Inflammatory macrophage (primary cell): Measurements from ENCODE around the gene PREP.
"Not testable (repeated sequence)": the region's sequence is repeated elsewhere in the genome, so short reads cannot be mapped to it uniquely, and the experiment has no call there.

ENCODE experiments used
- DNase-seq, 2 donors: peaks; one replicate each; pipeline ENCODE4 v3.0.0-alpha.2; 2020 to 2022

Gene PREP

DNA sequence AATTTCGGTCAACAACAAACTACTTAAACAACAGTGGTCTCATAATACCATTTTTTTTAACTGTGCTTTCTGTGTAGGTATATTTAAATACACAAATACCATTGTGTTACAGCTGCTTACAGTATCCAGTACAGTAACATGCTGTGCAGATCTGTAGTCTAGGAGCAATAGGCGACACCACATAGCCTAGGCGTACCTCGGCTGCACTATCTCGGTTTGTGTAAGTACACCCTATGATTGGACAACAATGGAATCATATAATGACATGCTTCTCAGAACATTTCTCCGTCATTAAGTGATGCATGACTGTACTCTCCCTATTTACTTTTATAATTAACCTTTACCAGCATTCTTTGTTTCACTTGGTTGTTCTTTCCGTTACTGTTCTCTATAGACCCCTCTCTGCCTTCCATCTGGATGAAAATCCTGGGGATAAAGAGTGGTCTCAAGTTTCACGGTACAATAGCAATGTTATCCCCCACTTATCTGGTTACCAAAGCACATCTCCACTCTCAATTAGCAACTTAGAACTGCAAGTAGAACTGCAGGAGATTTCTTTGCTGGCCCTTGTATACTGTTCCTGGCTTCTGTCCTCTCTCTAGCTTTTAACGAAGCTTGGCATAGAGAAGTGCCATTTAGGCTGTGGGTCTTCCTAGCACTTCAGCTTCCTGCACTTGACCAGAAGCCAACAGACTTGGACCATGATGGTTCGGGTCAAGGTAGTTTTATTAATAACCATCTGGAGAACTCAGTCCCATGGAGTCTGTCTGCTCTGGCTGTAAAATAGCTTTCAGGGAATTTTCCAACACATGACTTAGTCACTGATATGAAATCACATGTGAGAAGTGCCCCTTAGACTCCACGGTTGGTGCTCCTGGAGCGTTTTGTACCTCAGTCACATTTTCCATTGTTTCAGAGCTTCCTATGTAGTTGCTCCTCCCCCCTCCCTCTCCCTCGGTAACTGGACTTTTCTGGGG is 142.7 kb downstream of the PREP start:
- DNase-seq: no peak

- DNase-seq: no peak
Measured at GRCh38 chr6:105258816-105259215, 144.1 kb downstream of the PREP start.

GRCh38 chr6:105257340-105257739 is 145.5 kb downstream of the PREP start:
- DNase-seq: no peak

DNA sequence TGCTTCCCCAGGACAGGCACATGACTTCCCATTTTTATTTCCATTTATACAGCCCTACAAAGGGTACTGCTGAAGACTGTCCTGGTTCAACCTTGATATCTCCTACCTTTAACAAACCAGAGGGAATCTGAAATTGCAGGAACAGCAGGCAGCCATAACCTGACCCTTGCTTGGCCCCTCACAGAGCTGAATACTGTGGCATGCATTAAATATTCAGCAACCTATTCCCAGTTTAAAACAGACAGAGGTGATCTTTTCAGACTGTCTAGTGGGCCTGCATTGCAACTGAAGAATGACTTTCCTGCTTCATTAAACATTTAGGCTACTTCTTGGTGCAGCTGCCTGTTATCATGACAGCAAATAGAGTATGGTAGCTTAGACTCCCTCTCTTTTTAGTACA is 146.3 kb downstream of the PREP start:
- DNase-seq: no peak

- no peak for DNase-seq
Measured at GRCh38 chr6:105253787-105254186, 149.1 kb downstream of the PREP start.

DNA sequence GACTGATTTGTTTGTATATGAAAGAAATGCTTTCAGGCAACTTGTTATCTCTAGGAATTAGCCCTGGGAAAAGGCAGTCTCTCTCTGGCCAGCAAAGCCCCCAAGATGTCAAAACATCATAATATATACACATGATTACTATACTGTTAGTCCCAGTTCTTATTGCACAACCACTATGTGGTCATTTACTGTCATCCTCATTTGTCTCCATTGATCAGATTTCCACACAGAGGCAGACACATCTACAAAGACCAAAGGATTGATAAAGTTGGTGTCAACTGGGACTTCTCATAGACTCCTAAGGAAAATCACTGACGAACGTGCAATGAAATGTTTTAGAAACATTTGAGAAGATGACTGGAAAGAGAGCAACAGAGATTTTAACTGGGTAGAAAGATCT is 151.2 kb downstream of the PREP start:
- DNase-seq: no peak

- DNase-seq: no peak
Measured at GRCh38 chr6:105250533-105250932, 152.3 kb downstream of the PREP start.

GRCh38 chr6:105243487-105243886 is 159.4 kb downstream of the PREP start:
- no peak for DNase-seq

DNA sequence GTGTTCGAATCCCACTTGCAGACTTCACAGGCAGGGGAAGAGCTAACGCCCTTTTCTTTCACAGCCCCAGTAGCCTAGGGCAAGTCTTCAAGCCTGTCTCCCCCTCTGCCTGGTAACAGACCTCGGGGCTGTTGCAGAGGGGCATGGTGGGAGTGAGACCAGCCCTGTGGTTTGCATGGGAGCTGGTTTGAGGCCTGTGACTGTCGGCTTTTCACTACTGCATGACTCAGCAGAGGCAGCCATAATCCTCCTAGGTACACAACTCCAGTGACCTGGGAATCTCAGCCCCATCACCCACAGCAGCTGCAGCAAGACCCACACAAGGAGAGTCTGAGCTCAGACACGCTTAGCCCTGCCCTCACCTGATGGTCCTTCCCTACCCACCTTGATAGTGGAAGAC is 167.7 kb downstream of the PREP start:
- no peak for DNase-seq

DNA sequence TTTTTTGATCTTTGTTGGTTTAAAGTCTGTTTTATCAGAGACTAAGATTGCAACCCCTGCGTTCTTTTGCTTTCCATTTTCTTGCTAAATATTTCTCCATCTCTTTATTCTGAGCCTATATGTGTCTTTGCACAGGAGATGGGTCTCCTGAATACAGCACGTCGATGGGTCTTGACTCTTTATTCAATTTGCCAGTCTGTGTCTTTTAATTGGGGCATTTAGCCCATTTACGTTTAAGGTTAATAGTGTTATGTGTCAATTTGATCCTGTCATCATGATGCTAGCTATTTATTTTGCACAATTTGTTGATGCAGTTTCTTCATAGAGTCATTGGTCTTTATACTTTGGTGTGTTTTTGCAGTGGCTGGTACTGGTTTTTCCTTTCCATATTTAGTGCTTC is 171.1 kb downstream of the PREP start:
- not testable (repeated sequence) for DNase-seq
